Brain pericyte (primary cell): Measurements from ENCODE around the gene DDR1.
"Not testable (repeated sequence)": the region's sequence is repeated elsewhere in the genome, so short reads cannot be mapped to it uniquely, and the experiment has no call there.

ENCODE experiments used
- DNase-seq: peaks from one replicate; pipeline ENCODE4 v3.0.0-alpha.2; 2012; ENCODE audit warnings: low read depth, low spot score

The DDR1 gene

DNA sequence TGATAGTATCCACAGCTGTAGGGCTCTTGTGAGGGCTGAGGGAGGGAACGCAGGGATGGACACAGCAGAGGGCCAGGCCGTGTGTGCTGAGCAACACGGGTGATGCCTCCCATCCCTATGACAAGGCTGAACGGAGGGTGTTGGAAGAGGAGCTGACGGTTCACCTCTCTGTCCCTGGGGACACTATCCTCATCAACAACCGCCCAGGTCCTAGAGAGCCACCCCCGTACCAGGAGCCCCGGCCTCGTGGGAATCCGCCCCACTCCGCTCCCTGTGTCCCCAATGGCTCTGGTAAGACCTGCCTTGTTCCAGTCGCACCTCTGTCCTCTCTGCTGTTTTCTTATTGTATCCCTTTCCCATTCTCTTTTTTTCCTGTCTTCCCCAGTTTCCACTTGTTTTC lies 10.1 kb downstream of the DDR1 start:
- no peak for DNase-seq

DNA sequence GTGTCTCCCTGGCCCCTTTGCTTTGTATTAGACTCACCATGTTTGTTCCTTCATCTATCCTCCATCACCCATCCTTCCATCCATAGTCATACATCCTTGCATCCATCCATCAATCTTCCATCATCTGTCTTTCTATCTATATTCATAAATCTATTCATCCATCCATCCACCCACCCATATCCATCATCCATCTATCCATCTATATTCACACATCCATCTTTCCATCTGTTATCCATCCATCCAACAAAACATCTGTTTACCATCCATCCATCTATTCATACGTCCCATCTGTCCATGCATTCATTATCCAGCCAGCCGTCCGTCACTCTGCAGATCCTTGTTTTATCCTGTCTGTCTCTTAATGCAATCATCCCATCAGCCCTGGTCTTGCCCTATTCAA lies 10.6 kb downstream of the DDR1 start:
- no peak for DNase-seq

- DNase-seq: no peak
Observed at GRCh38 chr6:30895343-30895742, 11.0 kb downstream of the DDR1 start.

DNA sequence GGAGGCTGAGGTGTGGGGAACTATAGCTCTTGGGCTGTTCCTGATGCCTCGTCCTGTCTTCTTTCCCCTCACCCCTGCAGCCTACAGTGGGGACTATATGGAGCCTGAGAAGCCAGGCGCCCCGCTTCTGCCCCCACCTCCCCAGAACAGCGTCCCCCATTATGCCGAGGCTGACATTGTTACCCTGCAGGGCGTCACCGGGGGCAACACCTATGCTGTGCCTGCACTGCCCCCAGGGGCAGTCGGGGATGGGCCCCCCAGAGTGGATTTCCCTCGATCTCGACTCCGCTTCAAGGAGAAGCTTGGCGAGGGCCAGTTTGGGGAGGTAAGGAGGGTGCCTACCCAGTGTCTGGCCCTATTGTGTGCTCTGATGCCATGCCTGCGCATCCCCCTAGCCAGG lies 12.2 kb downstream of the DDR1 start:
- no peak for DNase-seq

- no peak for DNase-seq
Observed at GRCh38 chr6:30897882-30898281, 13.6 kb downstream of the DDR1 start.

DNA sequence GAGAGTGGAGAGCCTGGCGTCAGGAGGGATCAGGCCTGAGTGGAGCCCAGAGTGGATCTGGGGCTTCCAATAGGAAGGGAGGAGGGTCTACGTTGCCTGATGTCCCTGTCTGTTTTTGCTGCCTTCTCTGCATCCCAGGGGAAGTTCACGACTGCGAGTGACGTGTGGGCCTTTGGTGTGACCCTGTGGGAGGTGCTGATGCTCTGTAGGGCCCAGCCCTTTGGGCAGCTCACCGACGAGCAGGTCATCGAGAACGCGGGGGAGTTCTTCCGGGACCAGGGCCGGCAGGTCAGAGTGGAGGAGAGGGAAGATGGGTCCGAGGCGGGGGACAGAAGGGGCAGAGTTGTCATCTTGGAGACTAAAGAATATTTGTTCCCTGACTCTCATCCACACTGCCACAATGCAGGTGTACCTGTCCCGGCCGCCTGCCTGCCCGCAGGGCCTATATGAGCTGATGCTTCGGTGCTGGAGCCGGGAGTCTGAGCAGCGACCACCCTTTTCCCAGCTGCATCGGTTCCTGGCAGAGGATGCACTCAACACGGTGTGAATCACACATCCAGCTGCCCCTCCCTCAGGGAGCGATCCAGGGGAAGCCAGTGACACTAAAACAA lies 14.5 kb downstream of the DDR1 start:
- no peak for DNase-seq

DNA sequence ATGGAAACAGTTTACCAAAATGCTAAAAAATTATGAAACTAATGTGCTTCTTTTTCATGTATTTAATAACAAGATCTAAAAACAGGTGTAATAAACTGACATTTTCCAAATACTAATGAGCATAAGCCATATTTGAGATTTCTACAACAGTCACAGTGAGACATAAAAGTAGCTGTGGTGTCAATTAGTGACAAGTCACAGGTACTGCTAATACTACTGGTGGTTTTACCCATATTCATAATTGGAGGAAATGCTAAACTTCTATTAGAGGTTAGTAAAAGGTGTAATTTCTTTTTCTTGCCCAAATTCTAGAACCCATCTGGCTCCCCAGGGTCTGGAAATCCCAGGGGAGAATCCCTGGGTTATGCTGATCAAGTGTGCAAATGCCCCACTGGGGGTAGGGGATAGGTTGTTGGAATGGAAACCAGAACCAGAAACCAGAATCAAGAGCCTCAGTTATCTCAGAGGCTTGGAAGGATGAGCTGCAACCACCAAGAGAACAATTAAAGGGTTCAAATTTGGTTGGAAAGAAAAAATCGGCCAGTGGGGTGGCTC lies 16.6 kb downstream of the DDR1 start:
- no peak for DNase-seq

DNA sequence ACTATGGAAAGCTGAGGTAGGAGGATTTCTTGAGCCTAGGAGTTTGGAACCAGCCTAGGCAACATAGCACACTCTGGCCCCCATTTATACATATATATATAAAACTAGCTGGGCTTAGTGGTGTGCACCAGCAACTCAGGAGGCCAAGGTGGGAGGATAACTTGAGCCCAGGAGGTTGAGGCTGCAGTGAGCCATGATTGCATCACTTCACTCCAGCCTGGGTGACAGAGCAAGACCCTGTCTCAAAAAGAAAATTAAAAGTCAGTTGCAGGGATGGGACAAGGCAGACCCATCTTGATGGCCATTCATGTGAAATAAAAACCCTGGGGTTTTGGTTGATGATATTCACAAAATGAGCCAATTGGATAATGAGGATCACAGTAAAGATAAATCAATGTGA lies 17.1 kb downstream of the DDR1 start:
- DNase-seq: no peak

DNA sequence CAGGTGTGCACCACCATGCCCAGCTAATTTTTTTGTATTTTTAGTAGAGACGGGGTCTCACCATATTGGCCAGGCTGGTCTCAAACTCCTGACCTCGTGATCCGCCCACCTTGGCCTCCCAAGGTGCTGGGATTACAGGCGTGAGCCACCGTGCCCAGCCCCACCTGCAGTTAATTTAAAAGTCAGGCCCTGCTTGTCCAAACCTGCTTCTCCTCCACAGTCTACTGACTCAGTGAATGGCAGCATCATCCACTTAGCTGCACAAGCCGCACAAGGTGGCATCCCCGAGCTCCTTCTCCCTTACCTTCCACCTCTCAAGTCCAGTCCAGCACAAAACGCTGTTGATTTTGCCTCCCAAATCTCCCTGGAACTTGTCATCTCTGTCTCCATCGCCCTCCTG lies 17.9 kb downstream of the DDR1 start:
- not testable (repeated sequence) for DNase-seq

DNA sequence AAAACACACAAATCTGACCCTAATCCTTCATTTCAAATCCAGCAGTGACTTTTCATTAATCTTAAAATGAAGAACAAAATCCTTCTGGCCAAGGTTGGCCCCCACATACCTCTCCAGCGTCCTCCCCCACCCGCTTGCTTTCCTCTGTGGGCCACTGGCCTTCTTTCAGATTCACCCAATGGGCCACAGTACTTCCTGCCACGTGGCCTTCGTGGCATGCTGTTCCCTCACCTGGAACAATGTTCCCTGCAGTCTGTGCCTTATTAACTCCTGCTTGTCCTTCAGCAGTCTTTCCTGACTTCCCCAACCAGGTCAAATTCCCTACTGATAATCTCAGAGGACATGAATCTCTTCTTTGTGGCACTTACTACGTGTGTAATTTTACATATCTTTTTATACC lies 18.4 kb downstream of the DDR1 start:
- DNase-seq: no peak

DNA sequence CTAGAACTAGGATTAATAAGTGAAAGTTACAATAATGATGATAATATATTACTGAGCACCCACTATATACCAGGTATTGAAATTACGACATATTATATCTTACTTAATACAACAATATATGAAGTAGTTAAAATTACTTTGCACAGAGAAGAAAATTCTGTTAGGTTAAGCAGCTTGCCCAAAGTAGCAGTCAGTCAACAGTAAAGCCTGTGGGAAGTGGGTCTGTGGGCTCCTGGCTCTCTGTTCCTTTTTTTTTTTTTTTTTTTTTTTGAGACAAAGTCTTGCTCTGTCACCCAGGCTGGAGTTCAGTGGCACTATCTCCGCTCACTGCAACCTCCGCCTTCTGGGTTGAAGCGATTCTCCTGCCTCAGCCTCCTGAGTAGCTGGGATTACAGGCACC lies 18.9 kb downstream of the DDR1 start:
- no peak for DNase-seq

- not testable (repeated sequence) for DNase-seq
Observed at GRCh38 chr6:30907290-30907757, 23.0 kb downstream of the DDR1 start.

DNA sequence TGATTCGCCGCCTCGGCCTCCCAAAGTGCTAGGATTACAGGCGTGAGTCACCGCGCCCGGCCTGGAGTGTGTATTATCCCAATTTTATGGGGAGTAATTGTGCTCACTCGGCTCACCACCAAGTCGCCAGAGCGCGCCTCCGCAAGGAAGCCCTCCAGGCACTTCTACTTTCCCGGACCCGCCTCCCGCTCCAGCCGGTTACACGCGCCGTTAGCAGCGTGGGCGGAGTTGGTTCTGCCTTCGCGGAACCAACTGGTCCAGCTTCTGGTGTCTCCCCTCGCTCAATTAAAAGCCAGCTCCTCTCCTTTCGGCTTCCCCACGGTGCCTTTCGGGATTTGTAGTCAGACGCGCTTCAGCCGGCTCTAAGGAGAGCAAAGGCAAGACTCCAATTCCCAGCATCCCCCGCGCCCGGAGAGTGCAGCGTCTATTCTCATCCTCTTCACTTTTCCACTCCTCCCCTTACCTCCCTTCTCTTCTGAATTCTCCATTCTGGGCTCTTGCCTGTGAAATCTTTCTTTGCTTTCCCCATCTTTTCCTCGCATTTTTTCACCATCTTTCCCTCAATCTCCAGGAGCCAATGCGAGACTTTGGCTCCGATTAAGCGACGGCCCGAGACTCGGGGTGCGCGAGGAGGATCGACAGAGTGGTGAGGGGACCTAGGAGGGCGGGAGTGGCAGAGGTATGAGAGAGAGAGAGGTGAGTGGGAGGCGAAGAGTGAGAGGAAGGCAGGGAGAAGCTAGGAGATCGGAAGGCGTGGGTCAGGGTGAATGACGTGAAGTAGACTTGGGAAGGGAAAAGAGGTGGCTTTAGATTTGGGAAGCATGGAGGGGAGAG lies 23.7 kb downstream of the DDR1 start, which contains the start of gene GTF2H4:
TSS of gene GTF2H4 (plus strand) at position 450 of the 834 bp plus-strand sequence.
- peak; percentile 92 for DNase-seq

DNA sequence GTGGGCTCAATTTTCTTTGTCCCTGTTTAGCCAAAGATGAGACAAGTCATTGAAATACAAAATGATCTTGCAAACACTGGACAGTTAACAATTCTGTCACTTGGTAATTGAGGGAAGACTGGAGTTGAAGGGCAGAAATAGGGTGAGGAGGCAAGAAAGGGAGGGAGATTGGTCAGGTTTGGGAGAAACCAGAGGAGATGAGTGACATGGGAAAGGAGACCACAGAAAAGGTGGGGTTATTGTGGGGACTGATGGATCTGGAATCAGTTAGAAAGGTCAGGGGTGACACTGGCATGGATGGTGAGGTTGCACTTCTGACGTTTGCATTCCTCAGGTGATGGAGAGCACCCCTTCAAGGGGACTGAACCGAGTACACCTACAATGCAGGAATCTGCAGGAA lies 24.4 kb downstream of the DDR1 start:
- no peak for DNase-seq

- DNase-seq: not testable (repeated sequence)
Observed at GRCh38 chr6:30910473-30910872, 26.2 kb downstream of the DDR1 start.

GRCh38 chr6:30912746-30913520 lies 28.6 kb downstream of the DDR1 start:
- DNase-seq: no peak

DNA sequence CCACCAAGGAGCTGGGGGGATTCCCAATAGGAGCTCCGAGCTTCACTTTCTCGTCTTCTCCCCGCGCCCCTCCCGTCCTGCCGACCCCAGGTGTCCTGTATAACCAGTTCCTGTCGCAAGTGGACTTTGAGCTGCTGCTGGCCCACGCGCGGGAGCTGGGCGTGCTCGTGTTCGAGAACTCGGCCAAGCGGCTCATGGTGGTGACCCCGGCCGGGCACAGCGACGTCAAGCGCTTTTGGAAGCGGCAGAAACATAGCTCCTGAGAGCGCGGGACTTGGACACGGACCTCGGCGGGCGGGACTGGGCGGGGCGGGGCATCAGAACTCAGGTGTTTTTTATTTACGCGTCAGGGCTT lies 29.4 kb downstream of the DDR1 start:
- no peak for DNase-seq

GRCh38 chr6:30914076-30914853 lies 29.9 kb downstream of the DDR1 start, which contains the start of gene VARS2:
TSS of gene VARS2 (plus strand) at chr6:30914238. CDS start at chr6:30914837, 599 bp downstream.
- DNase-seq: peak; percentile 50

GRCh38 chr6:30914854-30915590 lies 30.7 kb downstream of the DDR1 start:
- DNase-seq: no peak

GRCh38 chr6:30915591-30915946 lies 31.2 kb downstream of the DDR1 start:
- DNase-seq: no peak

GRCh38 chr6:30917041-30917440 lies 32.7 kb downstream of the DDR1 start:
- no peak for DNase-seq
